T-helper 1 cell treated with Interleukin-12 subunit alpha and Interleukin-12 subunit beta and Interleukin-4 antibody, amounts not matched to agents 30 μg/mL and 1 μg/mL, for 36 hours (primary cell): ENCODE results near the gene PDGFA.

ENCODE experiments used
- H3K27ac Mint-ChIP-seq: one replicate; pipeline ENCODE4 v1.8.0; 2021; ENCODE audit warnings: mild to moderate bottlenecking, mixed read lengths
- H3K27me3 Mint-ChIP-seq: one replicate; pipeline ENCODE4 v1.8.0; 2021; ENCODE audit warnings: low read depth, mixed read lengths
- H3K36me3 Mint-ChIP-seq: one replicate; pipeline ENCODE4 v1.8.0; 2021; ENCODE audit warnings: low read depth, mixed read lengths
- H3K4me1 Mint-ChIP-seq: one replicate; pipeline ENCODE4 v1.8.0; 2021; ENCODE audit warnings: low read depth, mixed read lengths
- H3K4me3 Mint-ChIP-seq: one replicate; pipeline ENCODE4 v1.8.0; 2021; ENCODE audit warnings: mild to moderate bottlenecking, moderate library complexity, mixed read lengths
- H3K9me3 Mint-ChIP-seq: one replicate; pipeline ENCODE4 v1.8.0; 2021; ENCODE audit warnings: mixed read lengths

PDGFA gene

DNA sequence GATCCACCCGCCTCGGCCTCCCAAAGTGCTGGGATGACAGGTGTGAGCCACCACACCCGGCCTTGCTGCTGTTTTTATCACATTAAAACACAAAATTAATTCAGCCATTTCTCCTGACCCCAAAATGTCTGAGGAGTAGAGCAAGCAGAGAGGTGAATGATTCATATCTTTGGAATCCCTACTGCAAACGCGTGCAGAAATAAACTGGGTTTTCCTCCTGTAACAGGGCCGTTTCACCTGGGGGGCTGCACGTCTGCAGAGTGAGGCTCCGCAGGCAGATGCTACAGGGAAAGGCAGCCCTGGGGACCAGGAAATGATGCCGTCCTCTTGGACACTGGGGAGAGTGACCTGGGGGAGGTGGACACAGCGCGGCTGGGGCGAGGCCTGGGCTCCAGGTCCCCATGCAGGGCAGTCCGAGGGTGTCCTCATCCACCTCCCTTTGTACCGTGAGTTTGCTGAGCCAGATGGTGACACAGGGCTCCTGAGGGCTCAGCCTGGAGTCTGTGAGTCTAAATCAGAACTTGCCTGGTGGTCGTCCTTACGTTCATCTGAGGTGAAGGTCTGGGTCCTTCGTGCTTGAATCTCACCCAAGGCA is 41.9 kb downstream of the PDGFA start:
- no peak overlapping the region for H3K4me3 Mint-ChIP-seq
- H3K27ac Mint-ChIP-seq: no peak overlapping the region
- H3K9me3 Mint-ChIP-seq: peaks cover 11% of the 10 kb centered on the region
- H3K36me3 Mint-ChIP-seq: peaks cover 1% of the 10 kb centered on the region
- H3K27me3 Mint-ChIP-seq: peaks cover 6% of the 10 kb centered on the region
- H3K4me1 Mint-ChIP-seq: no peaks in the 10 kb centered on the region

DNA sequence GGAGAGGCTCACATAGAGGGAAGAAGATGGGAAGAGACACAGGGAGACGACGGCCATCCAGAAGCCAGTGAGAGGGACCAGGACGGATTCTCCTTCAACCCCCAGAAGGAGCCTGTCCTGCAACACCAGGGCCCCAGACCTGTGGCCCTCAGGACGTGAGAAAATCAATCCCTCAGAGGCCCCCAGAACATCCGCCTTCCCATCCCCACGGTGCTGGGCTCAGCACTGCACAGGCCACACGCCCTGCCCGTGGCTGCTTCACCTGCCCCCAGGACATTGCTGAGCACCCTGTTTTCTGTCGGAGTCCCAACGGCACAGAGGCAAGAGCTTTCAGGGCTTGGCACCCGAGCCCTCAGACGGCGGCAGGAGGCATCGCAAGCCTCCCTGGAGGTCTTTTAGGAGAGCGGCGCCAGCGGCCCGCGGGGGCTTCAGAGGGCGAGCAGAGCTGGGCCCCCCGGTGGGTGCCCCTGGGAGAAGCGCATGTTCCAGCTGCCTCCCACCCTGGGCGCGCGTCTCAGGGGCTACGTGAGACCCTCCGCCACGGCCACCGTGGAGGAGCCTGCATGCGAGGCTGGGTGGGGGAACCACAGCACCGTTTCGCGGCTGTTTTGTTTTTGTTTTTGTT is 42.8 kb downstream of the PDGFA start:
- Mint-ChIP-seq H3K36me3 (no peaks in the 10 kb centered on the region), H3K27ac (no peak overlapping the region), H3K4me1 (no peaks in the 10 kb centered on the region), H3K9me3 (peaks cover 3% of the 10 kb centered on the region), H3K27me3 (no peaks in the 10 kb centered on the region), H3K4me3 (no peak overlapping the region)

DNA sequence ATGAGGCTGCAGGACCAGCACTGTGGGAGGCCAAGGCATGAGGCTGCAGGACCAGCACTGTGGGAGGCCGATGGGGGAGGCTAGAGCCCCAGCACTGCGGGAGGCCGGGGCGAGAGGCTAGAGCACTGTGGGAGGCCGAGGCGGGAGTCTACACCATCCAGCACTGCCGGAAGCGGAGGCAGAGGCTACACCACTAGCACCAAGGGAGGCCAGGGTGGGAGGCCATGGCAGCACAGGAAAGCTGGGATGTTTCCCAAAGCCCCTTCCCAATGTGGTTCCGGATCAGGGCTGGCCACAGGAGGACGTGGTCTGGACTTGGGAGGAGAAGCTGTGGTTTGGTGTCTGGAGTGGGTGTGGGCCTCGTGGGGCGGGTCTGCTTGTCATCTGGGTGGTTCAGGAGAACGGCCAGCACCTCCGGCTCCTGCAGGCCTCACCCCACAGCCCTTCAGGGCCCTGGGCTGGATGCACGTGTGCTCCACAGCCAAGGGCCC is 43.6 kb downstream of the PDGFA start:
- Mint-ChIP-seq H3K36me3 (no peaks in the 10 kb centered on the region), H3K27ac (no peak overlapping the region), H3K4me3 (no peak overlapping the region), H3K4me1 (no peaks in the 10 kb centered on the region), H3K9me3 (peaks cover 3% of the 10 kb centered on the region), H3K27me3 (no peaks in the 10 kb centered on the region)

DNA sequence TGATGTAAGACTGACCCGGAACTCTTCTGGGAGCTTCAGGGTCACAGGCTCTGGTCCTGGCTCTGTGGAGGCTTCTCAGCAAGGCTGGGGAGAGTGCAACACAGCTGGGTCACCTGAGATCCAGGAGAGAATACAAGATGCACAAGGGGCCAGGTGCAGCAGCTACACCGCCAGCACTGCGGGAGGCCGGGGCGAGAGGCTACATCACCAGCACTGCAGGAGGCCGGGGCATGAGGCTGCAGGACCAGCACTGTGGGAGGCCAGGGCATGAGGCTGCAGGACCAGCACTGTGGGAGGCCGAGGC is 44.3 kb downstream of the PDGFA start:
- H3K4me3 Mint-ChIP-seq: no peak overlapping the region
- no peaks in the 10 kb centered on the region for H3K27me3 Mint-ChIP-seq
- H3K9me3 Mint-ChIP-seq: peaks cover 3% of the 10 kb centered on the region
- H3K36me3 Mint-ChIP-seq: no peaks in the 10 kb centered on the region
- H3K27ac Mint-ChIP-seq: no peak overlapping the region
- no peaks in the 10 kb centered on the region for H3K4me1 Mint-ChIP-seq

DNA sequence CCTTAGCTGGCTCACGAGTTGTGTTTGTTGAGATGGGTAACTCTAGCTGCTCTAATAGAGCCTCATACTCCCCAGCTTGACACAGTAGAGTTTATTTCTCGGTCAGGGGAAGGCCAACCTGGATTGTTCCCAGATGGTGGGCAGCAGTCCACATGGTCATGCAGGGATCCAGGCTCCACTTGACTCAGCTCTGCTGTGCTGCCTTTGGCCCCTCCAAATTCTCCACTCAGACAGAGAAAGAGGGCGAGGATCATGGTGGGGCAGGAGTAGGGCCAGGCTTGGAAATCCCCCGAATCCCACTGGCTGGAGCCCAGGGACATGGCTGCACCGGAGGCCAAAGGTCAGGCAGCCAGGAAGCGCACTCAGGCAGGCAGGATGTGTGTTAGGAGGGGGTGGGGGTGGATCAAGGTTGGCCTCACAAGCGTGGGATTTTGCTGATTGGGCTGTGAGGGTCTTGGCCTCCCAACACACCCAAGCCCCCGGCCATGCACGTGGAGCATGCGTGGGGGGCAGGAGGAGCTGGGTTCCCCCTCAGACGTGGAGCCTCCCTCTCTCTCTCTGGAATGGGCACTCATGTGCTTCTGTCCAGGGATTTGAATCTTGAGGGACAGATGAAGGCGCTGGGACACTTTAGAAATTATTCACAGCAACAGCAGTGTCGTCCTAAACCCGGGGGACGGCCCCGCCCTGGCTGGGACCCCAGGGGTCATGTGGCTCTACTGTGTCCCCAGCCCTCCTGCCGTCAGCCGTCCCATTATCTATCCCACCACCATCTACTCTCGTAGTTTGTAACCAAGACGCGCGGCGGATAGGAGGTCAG is 44.8 kb downstream of the PDGFA start:
- Mint-ChIP-seq H3K27ac (no peak overlapping the region), H3K4me1 (no peaks in the 10 kb centered on the region), H3K4me3 (no peak overlapping the region), H3K36me3 (no peaks in the 10 kb centered on the region), H3K9me3 (peaks cover 3% of the 10 kb centered on the region), H3K27me3 (no peaks in the 10 kb centered on the region)

DNA sequence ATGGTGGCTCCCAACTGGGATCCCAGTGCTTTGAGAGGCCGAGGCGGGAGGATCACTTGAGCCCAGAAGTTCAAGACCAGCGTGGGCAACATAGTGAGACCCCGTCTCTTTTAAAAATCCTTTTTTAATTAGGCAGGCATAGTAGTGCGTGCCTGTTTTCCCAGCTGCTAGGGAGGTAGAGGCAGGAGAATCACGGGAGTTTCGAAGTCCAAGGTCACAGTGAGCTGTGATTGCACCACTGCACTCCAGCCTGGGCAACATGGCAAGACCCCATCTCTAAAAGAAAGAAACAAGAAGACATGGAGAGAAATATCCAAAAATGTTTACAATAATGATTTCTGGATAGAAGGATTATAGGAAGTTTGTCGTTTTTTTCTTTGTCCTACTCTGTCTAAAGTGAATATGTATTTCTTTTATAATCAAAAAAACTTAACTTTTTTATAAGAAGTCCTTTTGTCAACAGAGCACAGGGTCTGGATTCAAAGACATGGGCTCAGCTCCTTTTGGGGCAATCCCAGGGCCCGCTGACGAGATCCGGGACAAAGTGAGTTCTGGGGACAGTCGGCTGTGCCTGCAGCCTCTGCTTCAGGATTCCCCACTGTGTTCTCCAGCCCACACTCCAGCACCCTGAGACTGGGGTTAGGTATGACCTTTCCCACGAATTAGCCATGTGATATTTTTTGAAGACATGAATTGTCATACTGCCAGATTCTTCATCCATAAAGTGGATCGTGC is 45.6 kb downstream of the PDGFA start:
- Mint-ChIP-seq H3K4me1 (no peaks in the 10 kb centered on the region), H3K27ac (no peak overlapping the region), H3K36me3 (no peaks in the 10 kb centered on the region), H3K27me3 (no peaks in the 10 kb centered on the region), H3K4me3 (no peak overlapping the region), H3K9me3 (peaks cover 3% of the 10 kb centered on the region)

DNA sequence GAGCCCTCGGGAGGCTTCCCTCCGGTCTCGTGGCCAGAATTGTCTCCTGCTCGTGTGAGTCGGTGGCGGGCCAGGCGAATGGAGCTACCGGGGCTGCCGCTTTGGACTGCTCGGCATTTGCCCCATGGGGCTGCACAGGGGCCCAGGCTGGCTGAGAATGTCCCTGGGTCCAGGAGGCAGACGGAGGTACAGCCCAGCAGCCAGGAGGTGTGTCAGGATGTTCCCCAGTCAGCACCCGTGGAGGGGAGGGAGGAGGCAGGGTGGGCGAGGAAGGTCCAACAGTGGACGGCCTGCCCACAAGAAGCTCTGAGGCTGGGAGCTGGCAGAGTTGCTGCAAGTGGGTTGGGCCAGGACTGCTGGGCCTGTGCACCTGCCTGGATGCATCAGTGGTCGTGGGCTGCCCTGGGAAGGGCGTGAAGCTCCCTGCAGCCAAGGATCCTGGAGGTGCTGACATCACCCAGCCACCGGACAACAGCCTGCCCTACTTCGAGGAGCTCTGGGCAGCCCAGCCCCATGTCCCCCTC is 46.4 kb downstream of the PDGFA start:
- no peak overlapping the region for H3K4me3 Mint-ChIP-seq
- H3K27me3 Mint-ChIP-seq: no peaks in the 10 kb centered on the region
- no peaks in the 10 kb centered on the region for H3K4me1 Mint-ChIP-seq
- H3K36me3 Mint-ChIP-seq: no peaks in the 10 kb centered on the region
- peaks cover 7% of the 10 kb centered on the region for H3K9me3 Mint-ChIP-seq
- no peak overlapping the region for H3K27ac Mint-ChIP-seq

DNA sequence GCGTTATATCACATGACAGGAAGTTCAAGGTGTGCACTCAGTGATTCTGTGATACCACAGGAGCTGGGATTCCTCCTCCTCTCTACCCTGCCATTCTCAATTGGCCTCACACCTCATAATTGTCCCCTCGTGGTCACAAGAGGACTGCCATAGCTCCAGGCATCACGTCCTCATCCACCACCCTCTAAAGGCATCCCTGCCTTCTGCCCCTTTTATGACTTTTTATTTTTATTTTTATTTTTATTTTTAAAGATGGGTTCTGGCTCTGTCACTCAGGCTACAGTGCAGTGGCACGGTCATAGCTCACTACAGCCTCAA is 47.0 kb downstream of the PDGFA start:
- Mint-ChIP-seq H3K27ac (no peak overlapping the region), H3K4me3 (no peak overlapping the region), H3K27me3 (no peaks in the 10 kb centered on the region), H3K36me3 (no peaks in the 10 kb centered on the region), H3K9me3 (peaks cover 14% of the 10 kb centered on the region), H3K4me1 (no peaks in the 10 kb centered on the region)

DNA sequence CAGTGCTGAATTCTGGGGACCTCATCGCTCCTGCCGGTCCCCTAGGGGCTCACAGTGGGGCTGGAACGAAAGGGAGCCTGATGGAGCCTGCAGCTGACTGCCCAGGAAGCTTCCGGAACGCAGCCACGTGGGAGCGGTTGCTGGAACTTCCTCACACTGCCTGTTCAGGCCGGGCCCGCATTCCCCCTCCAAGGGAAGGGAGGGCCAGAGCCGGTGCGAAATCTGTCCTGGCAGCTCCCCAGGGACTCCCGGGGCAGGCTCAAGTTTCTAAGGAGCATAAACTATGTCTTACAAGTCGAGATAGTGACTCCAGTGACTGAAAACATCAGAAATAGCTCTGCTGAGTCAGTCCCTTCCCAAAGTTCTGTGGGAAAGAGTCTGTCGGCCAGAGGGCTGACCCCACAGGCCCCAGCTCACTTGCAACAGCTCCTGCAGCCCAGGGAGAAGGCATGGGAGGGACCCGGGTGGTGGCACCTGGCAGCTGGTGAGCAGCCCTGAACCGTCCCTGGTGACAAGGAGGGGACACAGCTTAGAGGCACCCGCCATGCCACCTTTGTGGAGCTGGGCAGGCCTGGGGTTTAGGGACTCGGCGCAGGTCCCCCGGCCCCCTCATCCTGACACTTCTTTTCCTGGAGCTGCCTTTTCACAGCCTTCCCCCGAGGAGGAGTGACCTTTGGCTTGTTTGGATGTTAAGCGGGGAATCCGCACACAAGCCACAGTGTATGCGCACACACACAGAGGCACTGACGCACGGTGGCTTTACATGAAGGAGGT is 47.6 kb downstream of the PDGFA start:
- Mint-ChIP-seq H3K27me3 (no peaks in the 10 kb centered on the region), H3K9me3 (peaks cover 18% of the 10 kb centered on the region), H3K36me3 (no peaks in the 10 kb centered on the region), H3K4me3 (no peak overlapping the region), H3K27ac (no peak overlapping the region), H3K4me1 (no peaks in the 10 kb centered on the region)

DNA sequence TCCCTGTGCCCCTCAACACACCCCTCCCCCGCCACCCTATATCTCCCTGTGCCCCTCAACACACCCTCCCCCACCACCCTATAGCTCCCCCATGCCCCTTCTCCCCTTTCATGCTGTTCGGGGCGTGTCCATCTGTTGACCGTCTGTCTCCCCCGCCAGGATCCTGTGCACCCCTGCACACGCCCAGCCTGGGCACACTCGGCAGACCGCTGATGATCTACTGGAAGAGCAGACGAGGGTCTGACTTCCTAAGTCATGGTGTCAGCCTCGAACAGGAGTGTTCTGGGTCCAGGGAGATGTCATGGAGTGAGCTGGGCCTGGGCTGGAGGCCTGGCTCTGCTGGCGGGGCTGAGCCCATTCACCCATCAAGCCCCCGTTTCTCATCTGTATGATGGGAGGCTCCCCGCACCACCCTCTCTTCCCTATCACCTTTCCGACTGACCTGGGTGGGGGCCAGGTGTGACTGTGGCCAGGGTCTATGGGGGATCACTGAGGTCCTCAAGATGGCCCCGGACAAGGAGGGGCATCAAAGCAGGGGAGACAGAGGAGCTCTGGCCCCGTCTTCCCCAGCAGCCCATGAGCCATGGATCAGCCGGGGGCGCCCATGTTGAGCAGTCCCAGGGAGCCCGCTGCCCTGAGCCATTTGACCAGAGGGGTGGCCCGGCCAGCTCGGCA is 48.3 kb downstream of the PDGFA start:
- H3K27me3 Mint-ChIP-seq: no peaks in the 10 kb centered on the region
- H3K4me1 Mint-ChIP-seq: no peaks in the 10 kb centered on the region
- H3K36me3 Mint-ChIP-seq: no peaks in the 10 kb centered on the region
- no peak overlapping the region for H3K27ac Mint-ChIP-seq
- H3K4me3 Mint-ChIP-seq: no peak overlapping the region
- peaks cover 18% of the 10 kb centered on the region for H3K9me3 Mint-ChIP-seq

DNA sequence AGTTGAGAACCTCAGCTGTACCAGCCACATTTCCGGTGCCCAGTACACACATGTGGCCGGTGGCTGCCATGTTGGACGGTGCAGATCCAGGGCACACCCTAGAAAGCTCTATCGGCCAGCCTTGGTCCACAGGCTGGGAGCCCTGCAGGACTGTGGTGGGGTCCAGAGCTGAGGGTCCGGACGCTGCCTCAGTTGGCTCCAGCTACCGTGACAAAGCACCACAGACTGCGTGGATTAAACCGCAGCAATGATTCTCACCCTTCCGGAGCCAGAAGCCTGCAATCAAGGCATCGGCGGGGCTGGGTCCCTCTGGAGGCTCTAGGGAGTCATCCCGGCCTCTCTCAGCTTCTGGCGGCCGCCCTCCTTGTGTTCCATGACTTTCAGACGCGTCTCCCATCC is 50.1 kb downstream of the PDGFA start:
- Mint-ChIP-seq H3K4me3 (no peak overlapping the region), H3K36me3 (no peaks in the 10 kb centered on the region), H3K9me3 (peaks cover 18% of the 10 kb centered on the region), H3K27me3 (no peaks in the 10 kb centered on the region), H3K4me1 (no peaks in the 10 kb centered on the region), H3K27ac (no peak overlapping the region)

DNA sequence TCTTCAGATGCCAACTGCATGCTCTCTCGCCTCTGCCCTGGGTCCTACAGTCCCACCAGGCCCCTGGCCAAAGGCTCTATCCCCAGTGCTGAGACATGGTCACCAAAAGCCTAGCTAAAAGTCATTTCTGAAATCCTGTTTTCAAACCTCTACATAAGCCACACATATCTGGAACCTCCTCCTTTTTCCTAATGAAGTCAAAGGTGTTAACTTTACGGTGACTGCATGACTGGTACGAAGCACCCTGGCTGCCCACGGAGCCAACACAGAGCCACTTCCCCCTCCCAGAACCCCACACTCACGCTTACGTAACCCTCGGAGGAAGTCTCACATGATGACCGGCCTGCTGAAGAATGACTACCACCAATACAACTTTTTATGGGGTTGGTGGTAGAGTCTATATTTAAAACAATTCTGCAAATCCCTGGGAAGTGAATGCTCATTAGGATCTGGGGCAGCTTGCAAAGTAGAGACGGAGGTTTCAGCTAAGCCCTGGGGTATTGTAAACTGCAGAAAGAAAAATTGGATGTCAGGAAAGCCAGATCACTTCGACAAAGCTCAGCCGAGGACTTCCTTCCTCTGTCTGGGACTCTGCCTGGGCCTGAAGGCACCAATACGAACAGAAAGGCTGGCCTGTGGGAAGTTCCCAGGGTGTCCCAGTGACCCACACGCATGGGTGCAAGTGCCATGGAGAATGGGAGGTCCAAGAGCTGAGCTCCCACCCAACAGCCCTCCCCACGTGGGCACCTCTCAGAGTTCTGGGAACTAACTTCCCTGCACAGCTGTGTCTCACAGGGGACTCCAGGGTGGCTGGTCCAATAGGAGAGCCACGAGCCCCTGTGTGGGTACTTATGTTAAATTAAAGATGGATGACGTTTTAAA is 50.7 kb downstream of the PDGFA start:
- Mint-ChIP-seq H3K36me3 (no peaks in the 10 kb centered on the region), H3K9me3 (peaks cover 17% of the 10 kb centered on the region), H3K4me1 (no peaks in the 10 kb centered on the region), H3K27me3 (no peaks in the 10 kb centered on the region), H3K27ac (no peak overlapping the region), H3K4me3 (no peak overlapping the region)
